Activated naive CD4-positive, alpha-beta T cell (primary cell): ENCODE results near the gene ANXA5.

ENCODE experiments used
- DNase-seq, 4 experiments: peaks; one replicate each; lab custom pipeline; 2025; lab: John Stamatoyannopoulos, UW

ANXA5 gene

GRCh38 chr4:121642292-121642691 is 54.5 kb downstream of the ANXA5 start:
- DNase-seq: no peak

- DNase-seq: no peak
These were observed 63.1 kb downstream of the ANXA5 start for GRCh38 chr4:121633653-121634052.

GRCh38 chr4:121632636-121633035 is 64.1 kb downstream of the ANXA5 start:
- no peak for DNase-seq
